HG03196 (cell line): ENCODE results near the gene TPT1.
"Not testable (repeated sequence)": the region's sequence is repeated elsewhere in the genome, so short reads cannot be mapped to it uniquely, and the experiment has no call there.

Source experiments
- ATAC-seq: cut with Tn5 transposase; IDR thresholded peaks from one replicate; pipeline ENCODE4 v1.9.1; 2021; ENCODE audit not compliant: unreplicated experiment

The TPT1 gene

DNA sequence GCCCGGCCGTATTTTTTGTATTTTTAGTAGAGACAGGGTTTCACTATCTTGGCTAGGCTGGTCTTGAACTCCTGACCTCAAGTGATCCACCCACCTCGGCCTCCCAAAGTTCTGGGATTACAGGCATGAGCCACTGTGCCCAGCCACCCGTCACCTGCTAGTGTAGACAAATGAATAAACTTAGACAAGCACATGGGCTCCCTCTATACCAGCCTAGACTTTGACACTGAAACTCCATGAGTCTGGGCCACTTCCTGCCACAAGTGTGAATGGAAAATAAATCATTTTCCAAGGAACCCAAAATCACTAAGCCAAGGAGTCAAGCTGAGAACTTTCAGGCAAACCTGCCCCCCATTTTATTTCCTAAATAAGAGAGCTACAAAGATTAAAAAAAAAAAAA lies 27.0 kb upstream of the TPT1 start:
- no peak for ATAC-seq

DNA sequence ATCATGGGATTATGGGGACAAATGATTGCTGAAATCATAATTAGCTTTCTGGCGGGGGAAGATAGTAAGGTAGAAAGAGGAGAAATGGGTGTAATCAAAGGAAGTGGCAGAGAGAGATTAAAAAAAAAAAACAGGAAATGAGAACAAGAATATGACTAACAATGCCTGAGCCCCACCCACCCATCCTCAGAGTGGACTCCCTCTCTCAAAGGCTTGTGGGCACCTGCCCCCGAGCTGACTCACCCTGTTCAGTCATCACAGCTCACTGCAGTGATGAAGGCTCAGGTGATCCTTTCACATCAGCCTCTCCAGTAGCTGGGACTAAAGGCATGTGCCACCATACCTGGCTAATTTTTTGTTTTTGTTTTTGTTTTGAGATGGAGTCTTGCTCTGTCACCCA lies 26.4 kb upstream of the TPT1 start:
- ATAC-seq, result peak; percentile 92

DNA sequence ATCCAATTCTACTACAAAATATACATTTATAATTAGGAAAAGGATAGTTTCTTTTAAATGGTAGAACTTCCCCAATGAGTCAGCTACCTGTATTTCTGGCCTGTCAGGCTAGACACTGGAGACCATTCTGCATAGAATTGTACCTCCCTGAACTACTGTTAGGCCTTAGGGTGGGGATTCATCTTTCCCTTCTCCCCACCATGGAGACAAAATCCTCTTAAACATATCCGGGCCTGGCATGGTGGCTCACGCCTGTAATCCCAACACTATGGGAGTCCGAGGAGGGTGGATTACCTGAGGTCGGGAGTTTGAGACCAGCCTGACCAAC lies 24.5 kb upstream of the TPT1 start:
- no peak for ATAC-seq

DNA sequence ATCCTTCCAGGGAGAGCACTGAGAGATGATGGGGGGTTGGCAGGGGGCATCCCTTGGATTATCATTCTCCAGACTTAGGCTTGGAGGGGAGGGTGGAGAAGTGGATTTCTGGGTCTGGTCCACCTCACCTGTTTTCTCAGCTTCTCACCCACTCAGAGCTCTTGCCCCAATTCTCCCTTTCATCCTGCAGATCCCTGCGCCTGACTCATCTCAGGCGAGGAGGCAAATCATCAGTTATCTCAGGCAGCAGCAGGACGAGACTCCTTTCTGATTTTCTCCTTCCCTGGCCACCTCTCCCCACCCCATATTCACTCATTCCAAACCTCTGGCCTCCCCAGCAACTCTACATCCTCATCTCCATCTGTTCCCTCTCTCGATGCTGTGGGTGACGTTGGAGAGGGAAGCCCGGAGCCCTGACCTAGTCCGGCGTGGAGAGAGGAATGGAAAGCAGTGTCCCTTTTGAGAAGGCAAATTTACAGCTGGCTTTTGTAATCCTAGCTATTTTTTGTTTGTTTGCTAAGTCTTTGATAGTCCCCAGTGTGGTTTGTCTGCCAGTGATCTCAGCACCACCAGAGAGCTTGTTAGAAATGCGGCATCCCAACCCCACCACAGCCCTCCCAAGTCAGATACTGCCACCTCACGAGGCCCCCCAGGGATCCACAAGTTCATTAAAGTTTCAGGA lies 24.0 kb upstream of the TPT1 start:
- ATAC-seq, result no peak

DNA sequence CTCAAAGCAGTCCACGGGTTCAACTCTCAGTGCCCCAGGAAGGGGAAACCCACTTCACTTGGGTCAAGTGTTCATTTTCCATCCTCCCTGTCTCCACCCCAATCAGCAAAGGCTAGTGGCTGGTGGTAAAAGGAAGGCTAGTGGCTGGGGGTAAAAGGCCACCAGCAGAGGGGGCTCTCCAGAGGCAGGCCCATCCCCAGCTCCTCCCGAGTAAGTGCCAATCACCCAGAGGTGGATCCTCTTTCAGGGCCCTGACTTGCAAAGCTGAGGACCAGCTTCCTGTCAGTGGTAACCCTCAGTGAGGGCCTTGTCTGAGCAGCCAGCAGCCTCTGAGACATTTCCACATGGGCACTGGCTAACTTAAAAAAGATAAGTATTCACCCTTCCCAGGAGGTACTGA lies 22.0 kb upstream of the TPT1 start:
- no peak for ATAC-seq

DNA sequence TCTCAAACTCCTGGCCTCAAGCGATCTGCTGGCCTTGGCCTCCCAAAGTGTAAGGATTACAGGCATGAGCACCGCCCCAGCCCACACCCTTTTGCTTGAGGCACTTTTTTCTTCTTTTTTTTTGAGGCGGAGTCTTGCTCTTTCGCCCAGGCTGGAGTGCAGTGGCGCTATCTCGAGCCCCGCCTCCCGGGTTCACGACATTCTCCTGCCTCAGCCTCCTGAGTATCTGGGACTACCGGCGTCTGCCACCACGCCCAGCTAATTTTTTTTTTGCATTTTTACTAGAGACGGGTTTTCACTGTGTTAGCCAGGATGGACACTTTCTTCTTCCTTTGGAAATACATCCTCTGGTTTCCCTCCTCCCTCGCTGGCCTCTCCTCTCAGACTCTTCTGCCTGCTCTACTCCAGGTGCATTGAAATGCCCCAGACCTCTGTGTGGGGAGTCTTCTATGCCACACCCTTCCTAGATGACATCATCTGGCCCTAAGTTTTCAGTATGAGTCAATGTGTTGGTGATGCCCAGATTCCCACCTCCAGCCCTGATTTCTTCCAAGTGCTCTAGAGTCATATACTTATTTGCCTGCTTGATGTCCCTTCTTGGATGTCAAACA lies 20.7 kb upstream of the TPT1 start:
- no peak for ATAC-seq

DNA sequence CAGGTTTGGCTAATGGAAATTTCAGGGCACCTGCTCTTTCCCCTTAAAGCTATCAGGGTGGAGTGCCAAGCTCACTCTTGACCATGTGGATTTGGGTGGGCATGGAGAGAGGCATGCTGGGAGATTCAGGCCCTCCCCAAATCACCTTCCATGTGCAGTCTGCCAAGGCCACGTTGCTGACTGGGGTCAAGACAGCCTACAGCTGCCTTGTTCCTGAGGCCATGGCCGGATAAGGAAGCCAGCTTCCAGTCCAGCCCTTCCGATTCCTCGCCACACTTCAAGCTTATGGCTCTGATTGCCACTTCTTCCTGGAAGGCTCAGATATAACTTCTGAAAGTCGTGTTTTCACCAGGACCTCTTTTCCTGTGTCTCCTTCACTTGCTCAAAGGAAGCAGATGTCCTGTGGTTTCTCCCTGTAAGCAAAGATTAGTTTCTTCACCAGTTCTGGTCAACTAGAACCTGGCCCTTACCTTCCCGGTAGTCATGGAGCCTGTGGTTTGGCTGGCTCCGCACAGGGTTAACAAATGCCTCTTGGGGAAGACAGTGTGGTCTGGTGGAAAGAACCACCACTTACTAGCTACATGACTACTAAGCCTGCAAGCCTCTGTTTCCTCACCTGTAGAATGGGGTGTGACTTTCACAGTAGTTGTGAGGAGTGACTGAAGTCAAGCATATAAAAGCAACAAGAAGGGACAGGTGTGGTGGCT lies 16.1 kb upstream of the TPT1 start:
- ATAC-seq, result no peak

DNA sequence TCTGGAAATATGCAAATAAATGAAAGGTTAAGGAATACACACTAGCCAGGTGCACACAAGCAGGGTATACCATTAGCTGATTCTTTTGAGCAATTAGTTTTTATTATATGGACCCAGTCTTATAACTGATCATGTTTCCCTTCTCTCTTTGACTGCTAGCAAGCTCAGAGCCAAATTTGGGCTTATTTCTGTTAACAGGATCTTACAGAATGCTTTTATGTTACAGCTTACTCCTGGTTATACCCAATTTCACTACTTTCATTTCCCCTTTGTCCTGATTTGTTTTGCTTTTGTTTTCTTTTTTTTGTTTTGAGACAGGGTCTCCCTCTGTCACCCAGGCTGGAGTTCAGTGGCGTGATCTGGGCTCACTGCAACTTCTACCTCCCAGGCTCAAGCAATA lies 12.9 kb upstream of the TPT1 start:
- ATAC-seq, result no peak

DNA sequence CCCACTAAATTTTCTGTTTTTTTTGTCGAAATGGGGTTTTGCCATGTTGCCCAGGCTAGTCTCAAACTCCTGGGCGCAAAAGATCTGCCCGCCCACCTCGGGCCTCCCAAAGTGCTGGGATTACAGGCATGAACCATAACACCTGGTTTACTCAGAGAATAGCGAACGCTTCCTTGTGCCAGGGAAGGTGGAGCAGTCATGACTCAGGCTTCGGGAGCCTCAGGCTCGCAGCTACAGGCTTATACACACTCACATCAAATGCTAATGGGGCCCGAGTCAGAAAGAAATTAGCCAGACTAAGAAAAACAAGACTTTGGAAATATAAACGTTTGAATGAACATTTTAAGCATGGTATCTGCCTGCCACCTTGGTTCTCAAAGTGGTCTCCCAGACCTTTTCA lies 11.0 kb upstream of the TPT1 start:
- ATAC-seq, result no peak

DNA sequence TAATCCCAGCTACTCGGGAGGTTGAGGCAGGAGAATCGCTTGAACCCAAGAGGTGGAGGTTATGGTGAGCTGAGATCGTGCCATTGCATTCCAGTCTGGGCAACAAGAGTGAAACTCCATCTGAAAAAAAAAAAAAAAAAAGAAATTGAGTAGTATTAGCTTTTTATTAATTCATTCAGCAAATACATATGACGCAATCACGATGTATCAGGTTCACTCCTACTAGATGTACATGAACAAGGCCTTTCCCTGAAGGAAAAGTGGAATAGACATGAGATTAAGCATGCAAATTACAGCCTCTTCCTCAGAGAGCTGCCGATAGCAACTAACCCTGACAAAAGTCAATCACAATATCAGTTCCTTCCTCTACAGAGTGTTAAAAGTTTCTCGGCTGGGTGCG lies 9.2 kb upstream of the TPT1 start:
- no peak for ATAC-seq

DNA sequence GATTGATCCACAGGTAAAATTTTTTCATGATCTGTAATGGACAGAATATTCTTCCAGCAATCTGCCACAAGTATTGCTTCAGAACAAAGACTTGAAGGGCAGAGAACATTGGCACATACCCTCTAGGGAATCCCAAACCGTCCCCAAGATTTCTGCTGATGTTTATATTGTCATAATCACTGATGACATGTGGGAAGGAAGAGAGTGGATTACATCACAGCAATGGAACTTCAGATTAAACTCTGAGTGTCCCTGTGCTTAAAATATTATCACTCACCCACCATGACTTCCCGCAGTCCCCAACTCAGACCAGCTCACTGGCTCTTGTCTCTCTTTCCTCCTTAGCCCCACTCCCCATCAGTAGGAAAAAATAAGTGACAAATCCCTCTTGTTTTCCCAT lies 8.5 kb upstream of the TPT1 start:
- no peak for ATAC-seq

DNA sequence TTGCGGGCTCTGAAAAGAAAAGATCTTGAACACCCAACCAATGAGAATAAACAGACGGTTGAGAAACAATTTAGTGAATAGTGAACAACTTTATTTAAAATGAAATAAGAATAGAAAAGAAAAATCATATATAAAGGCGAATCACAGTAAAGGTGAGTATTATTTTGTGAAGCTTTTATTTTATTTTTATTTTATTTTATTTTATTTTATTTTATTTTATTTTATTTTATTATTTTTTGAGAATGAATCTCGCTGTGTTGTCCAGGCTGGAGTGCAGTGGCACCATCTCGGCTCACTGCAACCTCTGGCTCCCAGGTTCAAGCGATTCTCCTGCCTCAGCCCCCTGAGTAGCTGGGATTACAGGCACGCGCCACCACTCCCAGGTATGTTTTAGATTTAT lies 3.1 kb upstream of the TPT1 start:
- not testable (repeated sequence) for ATAC-seq

DNA sequence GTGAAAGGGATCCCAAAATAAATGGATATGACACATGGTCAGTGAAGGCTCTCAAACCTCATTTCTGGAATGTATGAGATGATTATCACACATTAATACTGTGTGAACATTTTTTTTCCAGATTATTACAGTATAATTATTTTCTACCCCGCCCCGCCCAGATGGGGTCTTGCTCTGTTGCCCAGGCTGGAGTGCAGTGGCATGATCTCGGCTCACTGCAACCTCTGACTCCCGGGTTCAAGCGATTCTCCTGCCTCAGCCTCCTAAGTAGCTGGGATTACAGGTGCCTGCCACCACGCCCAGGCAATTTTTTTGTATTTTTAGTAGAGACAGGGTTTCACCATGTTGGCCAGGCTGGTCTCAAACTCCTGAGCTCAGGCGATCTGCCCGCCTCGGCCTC lies 2.1 kb upstream of the TPT1 start:
- not testable (repeated sequence) for ATAC-seq

DNA sequence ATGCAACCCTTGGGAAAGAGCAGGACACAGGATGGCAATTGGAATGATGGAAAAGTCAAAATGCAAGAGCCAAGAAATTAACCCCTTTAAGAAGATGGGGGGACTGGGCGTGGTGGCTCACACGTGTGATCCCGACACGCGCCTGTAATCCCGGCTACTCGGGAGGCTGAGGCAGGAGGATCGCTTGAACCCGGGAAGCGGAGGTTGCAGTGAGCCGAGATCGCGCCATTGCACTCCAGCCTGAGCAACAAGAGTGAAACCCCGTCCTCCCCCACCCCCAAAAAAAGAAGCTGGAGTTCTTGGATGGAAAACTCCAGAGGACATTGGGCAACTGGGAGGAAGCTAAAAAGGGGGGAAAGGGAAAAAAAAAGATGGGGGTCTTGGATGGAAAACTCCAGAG lies 1.7 kb upstream of the TPT1 start:
- ATAC-seq, result not testable (repeated sequence)

DNA sequence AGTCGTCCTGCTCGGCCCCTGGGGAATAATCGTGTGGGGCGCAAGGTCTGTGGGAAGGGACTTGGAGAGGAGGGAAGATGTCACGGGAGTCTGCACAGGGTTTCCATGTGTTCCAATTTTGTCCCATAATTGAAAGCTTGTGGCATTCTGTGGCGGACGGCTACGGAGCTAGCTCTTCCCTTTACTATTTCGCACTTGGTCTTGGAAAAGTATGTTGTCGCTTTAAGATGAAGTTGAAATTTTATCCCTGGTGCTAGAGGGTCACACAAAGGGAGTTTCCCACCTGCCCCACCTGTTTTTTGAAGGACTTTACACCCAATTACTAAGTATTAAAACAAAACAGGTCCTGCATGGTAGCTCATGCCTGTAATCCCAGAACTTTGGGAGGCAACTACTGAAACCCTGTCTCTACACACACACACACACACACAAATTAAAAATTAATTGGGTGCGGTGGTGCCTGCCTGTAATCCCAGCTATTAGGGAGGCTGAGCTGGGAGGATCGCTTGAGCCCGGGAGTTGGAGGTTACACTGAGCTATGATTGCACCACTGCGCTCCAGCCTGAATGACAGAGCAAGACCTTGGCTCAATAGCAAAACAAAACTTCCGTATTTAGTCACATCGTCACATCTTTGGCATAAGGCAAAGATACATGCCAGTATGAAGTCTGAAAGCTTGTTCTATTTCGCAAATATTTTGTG lies 967 bp upstream of the TPT1 start:
- ATAC-seq, result no peak

DNA sequence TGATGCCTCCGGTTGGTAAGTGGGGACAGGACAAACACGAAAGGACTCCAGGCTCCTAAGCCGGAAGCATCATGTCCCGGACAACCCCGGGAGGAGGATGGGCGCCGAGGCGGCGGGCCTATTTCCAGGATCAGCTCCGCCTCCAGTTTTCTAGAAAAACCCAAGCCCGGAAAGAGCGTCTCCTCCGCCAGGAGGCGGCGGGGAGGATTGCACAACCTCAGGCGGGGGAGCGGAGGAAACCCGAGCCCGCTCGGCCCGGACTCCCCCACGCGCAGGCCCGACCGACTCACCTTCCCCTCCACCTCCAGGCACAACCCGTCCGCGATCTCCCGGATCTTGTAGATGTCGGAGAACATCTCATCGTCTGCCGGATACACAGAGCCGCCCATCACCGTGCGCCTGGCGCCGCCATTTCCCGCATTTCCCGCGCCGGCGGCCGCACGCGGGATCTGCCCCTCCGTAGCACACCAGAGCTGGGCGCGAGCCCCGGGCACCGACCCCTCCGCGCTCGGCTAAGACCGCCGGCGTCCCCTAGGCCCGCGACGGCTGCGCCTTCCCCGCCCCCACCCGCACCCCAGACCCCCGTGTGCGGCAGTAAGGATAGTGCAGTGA lies 455 bp downstream of the TPT1 start:
- ATAC-seq, result peak; percentile 40

DNA sequence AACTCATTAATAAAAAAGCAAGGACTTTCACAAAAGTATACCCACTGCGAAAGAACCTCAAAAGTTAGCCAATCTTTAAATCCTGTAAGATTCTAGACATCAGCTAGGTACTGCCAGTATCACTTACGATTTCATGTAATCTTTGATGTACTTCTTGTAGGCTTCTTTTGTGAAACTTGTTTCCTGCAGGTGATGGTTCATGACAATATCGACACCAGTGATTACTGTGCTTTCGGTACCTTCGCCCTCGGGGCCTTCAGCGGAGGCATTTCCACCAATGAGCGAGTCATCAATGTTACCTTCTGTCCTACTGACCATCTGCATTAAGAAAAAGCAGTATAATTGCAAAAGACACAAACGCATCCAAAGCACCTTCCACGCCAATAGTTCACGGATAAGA lies 1.1 kb downstream of the TPT1 start:
- no peak for ATAC-seq

DNA sequence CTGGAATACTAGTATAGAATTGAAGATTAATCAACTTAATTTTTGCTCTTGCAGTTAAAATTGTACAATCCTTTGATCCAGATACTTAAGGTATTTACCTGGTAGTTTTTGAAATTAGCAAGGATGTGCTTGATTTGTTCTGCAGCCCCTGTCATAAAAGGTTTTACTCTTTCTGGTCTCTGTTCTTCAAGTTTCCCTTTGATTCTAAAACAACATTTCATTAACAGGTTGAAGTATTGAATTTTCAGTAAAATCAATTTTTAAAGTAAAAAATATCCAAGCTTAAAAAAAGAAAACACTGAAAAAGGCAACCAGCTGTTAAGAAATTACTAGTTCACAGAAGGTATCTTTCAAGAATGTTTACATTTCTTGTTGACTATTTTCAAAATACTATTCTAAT lies 1.6 kb downstream of the TPT1 start:
- ATAC-seq, result no peak

DNA sequence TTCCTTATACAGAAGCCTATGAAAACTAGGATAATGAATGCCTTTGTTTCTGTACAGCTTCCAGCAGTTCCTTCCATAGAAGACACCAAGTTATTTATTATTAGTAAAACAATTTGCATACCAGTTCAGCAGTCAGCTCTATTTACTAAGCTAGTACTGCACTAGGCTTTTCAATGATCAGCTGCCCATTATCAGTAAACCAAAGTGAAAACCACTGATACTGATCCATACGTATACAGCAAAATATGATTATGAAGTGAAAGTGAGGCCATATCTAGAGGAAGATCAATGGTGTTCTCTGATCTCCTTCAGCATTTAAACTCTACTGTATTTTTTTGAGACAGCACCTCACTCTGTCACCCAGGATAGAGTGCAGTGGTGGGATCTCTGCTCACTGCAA lies 3.2 kb downstream of the TPT1 start:
- ATAC-seq, result no peak

DNA sequence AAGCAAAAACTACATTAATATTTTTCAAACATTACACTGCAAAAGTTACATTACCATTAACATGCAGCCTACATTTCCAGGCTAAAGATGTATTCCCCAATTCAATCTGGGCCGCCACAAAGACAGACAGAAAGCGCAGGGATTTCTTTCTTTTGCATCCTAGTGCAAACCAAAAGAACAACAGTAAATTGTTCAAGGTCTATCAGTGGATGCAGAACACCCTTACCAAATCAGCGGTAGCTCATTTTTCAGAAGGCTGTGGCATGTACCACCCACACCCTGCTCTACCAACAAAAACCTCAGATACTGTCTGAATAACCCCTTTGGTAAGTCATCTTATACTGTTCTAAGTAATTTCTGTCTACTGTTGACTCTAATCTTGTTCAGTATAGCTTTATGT lies 3.6 kb downstream of the TPT1 start:
- no peak for ATAC-seq

DNA sequence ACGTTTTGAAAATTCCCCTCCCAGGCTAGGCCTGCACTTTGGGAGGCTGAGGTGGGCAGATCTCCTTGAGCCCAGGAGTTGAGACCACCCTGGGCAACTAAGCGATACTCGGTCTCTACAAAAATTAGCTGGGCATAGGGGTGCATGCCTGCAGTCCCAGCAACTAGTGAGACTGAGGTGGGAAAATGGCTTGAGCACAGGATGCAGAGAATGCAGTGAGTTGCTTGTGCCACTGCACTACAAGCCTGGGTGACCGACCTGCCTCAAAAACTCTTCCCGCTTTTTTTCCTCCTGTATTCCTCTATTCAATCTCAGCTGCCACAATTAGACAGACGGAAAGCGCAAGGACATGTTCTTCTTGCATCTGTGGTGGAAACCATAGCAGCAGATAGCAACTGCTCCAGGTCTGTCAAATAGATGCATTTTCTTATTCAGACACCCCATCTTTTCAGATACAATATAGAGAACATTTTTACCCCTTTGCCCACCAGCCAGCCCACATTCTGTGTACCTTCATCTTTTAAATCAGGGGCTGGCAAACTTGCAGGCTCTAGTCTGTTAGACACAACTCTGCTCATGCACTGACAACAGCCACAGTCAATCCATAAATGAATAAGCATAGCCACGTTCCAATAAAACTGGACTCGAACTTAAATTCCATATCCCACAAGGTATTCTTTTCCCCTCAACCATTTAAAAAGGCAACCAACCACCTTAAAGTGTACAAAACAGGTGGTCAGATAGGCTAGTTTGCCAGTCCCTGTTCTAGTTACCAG lies 4.8 kb downstream of the TPT1 start:
- ATAC-seq, result no peak
